Right lobe of liver (tissue), 6 donors: ENCODE results near the gene ELP5. TPM values are rescaled to one million over a fixed set of nuclear protein-coding genes. Genes with fewer than 3 reads are reported as not detected.
"Not testable (repeated sequence)": the region's sequence is repeated elsewhere in the genome, so short reads cannot be mapped to it uniquely, and the experiment has no call there.

Experiments used
- ATAC-seq, 4 donors: fragments of 200-7000 bp; cut with Tn5 transposase; one replicate each; pipeline ENCODE4 v1.9.1; 2020; ENCODE audit warnings: mild to moderate bottlenecking in 4 of 4, moderate library complexity in 4 of 4
- DNase-seq, 3 donors: peaks; one replicate each; pipeline ENCODE4 v3.0.0-alpha.2; 2020
- H3K27ac ChIP-seq, 3 donors: fragments of 200-600 bp; one replicate each; pipeline ENCODE4 v1.8.0; 2022
- H3K27me3 ChIP-seq, 2 donors: fragments of 200-600 bp; one replicate each; pipeline ENCODE4 v1.8.0; 2022
- H3K36me3 ChIP-seq, 4 donors: fragments of 200-600 bp; sonication (generic) in 1 of 4; one replicate each; pipeline versions ENCODE4 v1.5.1 to v1.8.0; 2017 to 2022; ENCODE audit warnings: control low read depth in 1 of 4
- H3K4me1 ChIP-seq, 4 donors: fragments of 200-600 bp; sonication (generic) in 1 of 4; one replicate each; pipeline versions ENCODE4 v1.5.1 to v1.8.0; 2017 to 2022; ENCODE audit warnings: control low read depth in 1 of 4
- H3K4me3 ChIP-seq, 3 donors: fragments of 200-600 bp; one replicate each; pipeline ENCODE4 v1.8.0; 2022
- H3K9me3 ChIP-seq, 4 donors: fragments of 200-600 bp; sonication (generic) in 1 of 4; one replicate each; pipeline versions ENCODE4 v1.5.1 to v1.8.0; 2017 to 2022; ENCODE audit warnings: control low read depth in 1 of 4
- POLR2A ChIP-seq: fragments of 450-650 bp; IDR thresholded peaks from one replicate; pipeline ENCODE4 v1.6.1; 2017; ENCODE audit warnings: antibody characterized with exemption, mild to moderate bottlenecking
- WGBS: methylation state at CpG from one replicate; pipeline ENCODE4 v1.1.6; 2018; ENCODE audit warnings: low coverage, low lambda C conversion rate; ENCODE audit not compliant: insufficient coverage; ENCODE audit errors: missing lambda C conversion rate; 5-methylcytosine and 5-hydroxymethylcytosine counted together
- intact Hi-C, 2 donors: fragments of 100-400 bp; cut with DNase I; formaldehyde crosslinking; loops; one replicate each; pipeline versions ENCODE4 v1.11.2 to v1.14.1; 2022
- total RNA-seq, 6 experiments: library from RNA; depleted of rRNA in 2 of 6; stranded (reverse); fragments of >200 nt in 2 of 6; fragmentation: NEBNext Ultra II Directional in 3 of 6; extraction: Animal tissue kit (Norgen Biotek cat#: 25700) in 3 of 6; gene quantifications; one replicate each; pipeline versions ENCODE4 v1.1.0 to v1.2.4, GENCODE V29; 2016 to 2023
- TF ChIP-seq, protein P1 (sequence below), 4 donors: fragments of 200-600 bp in 3 of 4; fragments of 450-650 bp in 1 of 4; IDR thresholded peaks; one replicate each; pipeline versions ENCODE4 v1.5.1 to v1.8.0; 2016 to 2022; ENCODE audit warnings: antibody characterized with exemption in 4 of 4, mild to moderate bottlenecking in 2 of 4
- donor health status: DM: no; HTN: yes; CAD: no.
- donor health status: DM: no; HTN: no; CAD: no.
- donor health status: DM: no; HTN: no; CAD: no.
- donor health status: DM: no; HTN: yes; CAD: no.
- donor health status: DM: no; HTN: yes; CAD: no.

Gene ELP5
- total RNA-seq, 6 experiments from 2014 or later, result 14.2 to 29.6 (median 22.9) TPM

DNA sequence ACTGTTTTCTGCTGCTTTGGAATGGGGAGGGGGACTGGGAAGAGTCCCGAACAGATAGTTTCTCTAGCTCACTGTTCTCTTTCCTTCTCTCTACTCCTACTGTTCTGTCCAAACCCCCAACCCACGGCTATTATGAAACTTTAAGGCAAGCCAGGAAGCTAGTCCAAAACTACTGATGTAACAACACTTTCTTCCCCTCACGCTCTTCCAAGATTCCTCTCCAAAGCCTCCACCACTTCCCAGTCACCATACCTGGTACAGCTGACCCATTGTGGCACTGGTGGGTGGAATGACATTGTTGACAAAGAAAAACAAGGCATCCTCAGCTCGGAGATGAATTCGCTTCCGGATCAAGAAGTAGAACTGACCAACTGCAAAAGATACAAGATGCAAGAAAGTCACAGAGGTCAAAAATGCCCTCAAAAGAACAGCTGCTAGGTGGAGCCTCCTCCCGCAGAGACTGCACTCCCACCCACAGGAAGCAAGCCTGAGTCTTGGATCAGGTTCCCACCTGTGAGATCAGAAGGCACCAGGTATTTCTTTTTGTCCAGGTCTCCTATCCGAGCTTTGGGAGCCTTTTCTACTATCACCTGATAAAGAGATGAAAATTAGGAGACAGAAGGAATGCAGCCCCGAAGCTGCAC lies 10.8 kb upstream of the ELP5 start:
- WGBS, result 15% methylated on average over 9 of the region's 9 CpGs
- peak overlapping the region; percentile 84 to 90 (median 88) for H3K4me3 ChIP-seq
- TF ChIP-seq, protein P1, sequence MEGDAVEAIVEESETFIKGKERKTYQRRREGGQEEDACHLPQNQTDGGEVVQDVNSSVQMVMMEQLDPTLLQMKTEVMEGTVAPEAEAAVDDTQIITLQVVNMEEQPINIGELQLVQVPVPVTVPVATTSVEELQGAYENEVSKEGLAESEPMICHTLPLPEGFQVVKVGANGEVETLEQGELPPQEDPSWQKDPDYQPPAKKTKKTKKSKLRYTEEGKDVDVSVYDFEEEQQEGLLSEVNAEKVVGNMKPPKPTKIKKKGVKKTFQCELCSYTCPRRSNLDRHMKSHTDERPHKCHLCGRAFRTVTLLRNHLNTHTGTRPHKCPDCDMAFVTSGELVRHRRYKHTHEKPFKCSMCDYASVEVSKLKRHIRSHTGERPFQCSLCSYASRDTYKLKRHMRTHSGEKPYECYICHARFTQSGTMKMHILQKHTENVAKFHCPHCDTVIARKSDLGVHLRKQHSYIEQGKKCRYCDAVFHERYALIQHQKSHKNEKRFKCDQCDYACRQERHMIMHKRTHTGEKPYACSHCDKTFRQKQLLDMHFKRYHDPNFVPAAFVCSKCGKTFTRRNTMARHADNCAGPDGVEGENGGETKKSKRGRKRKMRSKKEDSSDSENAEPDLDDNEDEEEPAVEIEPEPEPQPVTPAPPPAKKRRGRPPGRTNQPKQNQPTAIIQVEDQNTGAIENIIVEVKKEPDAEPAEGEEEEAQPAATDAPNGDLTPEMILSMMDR (IDR thresholded peaks at IDR 0.05), result no peak
- TF ChIP-seq POLR2A, result no peak
- intact Hi-C loops, result no loop called here
- peaks cover 0 to 27% (median 8%) of the 10 kb centered on the region in 4 donors for H3K4me1 ChIP-seq
- DNase-seq (peak in 1 of 3 donors; percentile 13), ATAC-seq (no peak)
- peak overlapping the region; percentile 95 to 99 (median 97) for H3K27ac ChIP-seq
- no peaks in the 10 kb centered on the region for H3K27me3 ChIP-seq
- H3K9me3 ChIP-seq, result no peaks in the 10 kb centered on the region
- peaks cover 5 to 34% (median 16%) of the 10 kb centered on the region in 4 donors for H3K36me3 ChIP-seq

DNA sequence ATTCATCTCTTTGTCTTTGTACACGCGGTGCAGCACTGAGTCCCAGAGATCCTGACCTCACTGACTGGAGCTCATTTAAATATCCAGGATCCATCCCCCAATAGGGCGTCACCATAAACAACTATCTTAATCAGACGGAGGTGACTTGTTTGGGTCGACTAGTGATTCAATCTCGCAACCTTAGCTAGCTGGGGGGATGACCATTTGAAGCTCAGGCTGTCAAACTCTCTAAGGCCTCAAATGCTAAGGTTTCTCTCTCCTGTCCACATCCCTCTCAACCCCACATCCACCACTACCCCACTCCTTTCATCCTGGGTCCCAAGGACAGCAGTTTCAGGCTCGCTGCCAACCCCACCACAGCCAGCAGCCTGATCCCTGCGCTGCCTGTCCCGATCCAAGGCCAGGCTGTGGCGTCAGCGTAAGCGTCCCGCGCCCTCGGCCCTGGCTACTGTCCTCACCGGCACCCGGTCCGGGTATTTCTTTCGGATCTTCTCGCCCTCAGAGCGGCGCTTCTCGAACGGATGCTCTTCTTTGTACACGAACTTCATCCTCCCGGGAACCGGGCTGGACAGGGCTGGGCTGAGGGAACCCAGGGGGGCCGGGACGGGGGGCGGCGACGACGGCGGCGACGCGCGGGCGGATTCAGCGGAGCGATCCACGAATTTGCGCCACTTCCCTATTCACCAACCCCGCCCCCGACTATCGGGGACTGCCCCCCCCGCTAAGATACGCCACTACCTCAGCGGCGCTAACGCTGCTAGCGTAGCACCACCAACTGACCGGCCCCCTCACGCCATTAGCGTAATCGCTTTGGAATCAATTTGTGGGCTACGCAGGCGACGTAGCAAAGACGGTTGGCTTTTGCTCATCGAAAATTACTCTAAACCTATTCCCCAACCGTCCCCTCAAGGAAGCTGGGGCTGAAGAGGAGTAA lies 10.0 kb upstream of the ELP5 start, which contains the start of gene GABARAP:
Gene GABARAP, minus strand, starts transcription at position 667 of the 934 bp plus-strand sequence. Its CDS starts 119 bp downstream, at position 548.
- Histone ChIP-seq H3K4me1 (peaks cover 0 to 27% (median 8%) of the 10 kb centered on the region in 4 donors), H3K4me3 (peak within 1 kb of the TSS; percentile 84 to 90 (median 88)), H3K27ac (peak within 1 kb of the TSS; percentile 95 to 99 (median 97)), H3K36me3 (peaks cover 5 to 39% (median 18%) of the 10 kb centered on the region in 4 donors), H3K27me3 (no peaks in the 10 kb centered on the region), H3K9me3 (no peaks in the 10 kb centered on the region)
- intact Hi-C loops, result no loop called here
- peak; percentile 50 to 73 (median 58) for ATAC-seq
- TF ChIP-seq, protein P1 (IDR thresholded peaks at IDR 0.05), result no peak
- peak; percentile 54 for TF ChIP-seq POLR2A
- peak; percentile 93 to 95 (median 95) for DNase-seq
- under 1% methylated on average over 35 of the region's 62 CpGs for WGBS

DNA sequence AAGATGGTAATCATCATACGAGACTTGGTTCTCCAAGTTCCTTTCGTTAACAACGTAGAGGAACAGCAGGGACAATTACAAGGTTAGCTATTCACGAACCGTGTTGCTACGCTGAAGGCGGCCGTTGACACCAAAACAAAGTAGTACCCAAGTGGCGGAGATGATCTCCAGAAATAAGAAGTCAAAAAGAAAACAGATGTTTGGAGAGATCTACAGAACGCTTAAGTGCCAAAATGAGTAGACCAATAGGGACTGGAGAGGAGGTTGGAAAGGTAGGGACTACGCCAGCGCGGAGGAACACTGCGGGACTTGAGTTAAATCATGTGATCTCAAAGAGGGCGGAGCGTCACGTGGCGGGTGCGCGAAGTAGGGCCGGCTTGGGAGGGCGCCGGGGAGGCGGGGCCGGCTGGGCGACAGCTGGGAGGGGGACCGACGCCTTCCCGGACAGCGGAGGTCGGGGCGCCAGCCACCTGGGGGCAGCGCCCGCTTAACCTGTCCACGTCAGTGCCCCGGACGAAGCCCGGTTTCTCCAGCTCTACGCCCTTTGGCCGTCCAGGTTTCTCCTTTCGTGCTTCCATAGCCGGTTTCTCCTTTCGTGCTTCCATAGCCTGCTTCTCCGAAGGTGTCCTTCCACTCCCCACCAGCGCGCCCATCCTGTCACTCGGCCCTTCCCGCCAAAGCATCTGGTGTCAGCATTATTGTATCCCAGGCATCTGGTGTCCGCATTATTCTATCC lies 9.1 kb upstream of the ELP5 start:
- Histone ChIP-seq H3K27me3 (no peaks in the 10 kb centered on the region), H3K36me3 (peaks cover 5 to 40% (median 18%) of the 10 kb centered on the region in 4 donors), H3K4me1 (peaks cover 0 to 23% (median 8%) of the 10 kb centered on the region in 4 donors), H3K4me3 (peak overlapping the region; percentile 84 to 90 (median 88)), H3K27ac (peak overlapping the region; percentile 95 to 99 (median 97)), H3K9me3 (no peaks in the 10 kb centered on the region)
- peak; percentile 97 for DNase-seq
- peak; percentile 60 to 67 (median 64) for ATAC-seq
- TF ChIP-seq POLR2A, result peak; percentile 72
- TF ChIP-seq, protein P1 (IDR thresholded peaks at IDR 0.05), result peak in 2 of 4 donors; percentile 18 to 20
- under 1% methylated on average over 24 of the region's 49 CpGs for WGBS
- intact Hi-C loops, result no loop called here

DNA sequence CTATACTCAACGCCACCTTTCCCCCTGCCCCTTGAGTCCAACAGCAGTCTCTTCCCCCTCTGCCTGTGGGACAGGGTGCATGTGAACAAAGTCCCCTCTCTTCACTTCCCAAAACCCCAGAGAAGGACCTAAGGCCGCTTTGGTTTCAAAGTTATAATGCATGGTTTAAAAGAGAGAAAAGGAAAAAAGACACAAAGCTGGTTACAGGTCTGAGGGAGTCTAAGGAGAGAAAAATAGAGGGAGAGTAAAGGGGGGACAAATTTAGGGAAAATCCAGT lies 8.6 kb upstream of the ELP5 start:
- no peak for ATAC-seq

DNA sequence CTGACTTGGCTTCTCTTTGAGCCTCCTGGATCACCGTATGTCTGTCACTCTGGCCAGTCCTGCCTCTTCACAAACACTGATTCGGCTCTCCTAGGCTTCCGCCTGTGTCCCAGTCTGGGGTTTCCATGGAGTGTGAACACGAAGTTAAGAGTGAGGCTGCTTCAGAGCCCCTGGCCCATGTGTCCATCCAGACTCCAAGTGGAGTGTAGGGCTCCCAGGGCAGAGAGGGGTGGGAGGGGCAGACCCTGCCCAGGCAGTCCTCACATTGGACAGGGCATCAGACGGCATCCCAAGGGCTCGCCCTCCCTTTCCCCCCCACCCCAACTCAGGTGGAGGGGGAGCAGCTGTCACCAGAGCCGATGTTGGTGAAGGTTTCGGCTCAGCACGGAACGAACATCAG lies 8.2 kb upstream of the ELP5 start:
- DNase-seq, H3K9me3 ChIP-seq, intact Hi-C loops, H3K27me3 ChIP-seq, ATAC-seq: not testable (repeated sequence)
- 67% methylated on average over 6 of the region's 10 CpGs for WGBS
- H3K27ac ChIP-seq, result peak overlapping the region in 2 of 3 donors; percentile 97 to 99
- H3K36me3 ChIP-seq, result peaks cover 5 to 40% (median 18%) of the 10 kb centered on the region in 4 donors
- H3K4me1 ChIP-seq, result peaks cover 0 to 27% (median 8%) of the 10 kb centered on the region in 4 donors
- H3K4me3 ChIP-seq, result peak overlapping the region in 2 of 3 donors; percentile 84 to 90

More for the DNA sequence above, 8.6 kb upstream of the ELP5 start:
- DNase-seq, result no peak
- 6% methylated on average over 2 of the region's 2 CpGs for WGBS
- H3K4me1 ChIP-seq, result peaks cover 0 to 23% (median 8%) of the 10 kb centered on the region in 4 donors
- H3K4me3 ChIP-seq, result peak overlapping the region; percentile 84 to 90 (median 88)
- intact Hi-C loops, result no loop called here
- H3K9me3 ChIP-seq, result no peaks in the 10 kb centered on the region
- peaks cover 5 to 40% (median 18%) of the 10 kb centered on the region in 4 donors for H3K36me3 ChIP-seq
- peak overlapping the region; percentile 95 to 99 (median 97) for H3K27ac ChIP-seq
- no peaks in the 10 kb centered on the region for H3K27me3 ChIP-seq
- TF ChIP-seq, protein P1 (IDR thresholded peaks at IDR 0.05), result no peak
- no peak for TF ChIP-seq POLR2A
